Fibroblast of villous mesenchyme (primary cell): ENCODE data around the gene ISOC2. TPM values are rescaled to one million over a fixed set of nuclear protein-coding genes. Genes with fewer than 3 reads are reported as not detected.

Experiments
- DNase-seq: peaks from one replicate; pipeline ENCODE4 v3.0.0-alpha.2; 2010; ENCODE audit warnings: low read depth
- H3K4me3 ChIP-seq: 2 replicates; pipeline ENCODE4 v1.5.1; 2011; ENCODE audit warnings: low read depth, mild to moderate bottlenecking, low read length
- total RNA-seq: library from RNA; depleted of rRNA; stranded (reverse); fragments of >200 nt; gene quantifications from 2 replicates; pipeline ENCODE4 v1.2.3, GENCODE V29; 2012
- TF ChIP-seq, protein P1 (sequence below): IDR thresholded peaks from 2 replicates; pipeline ENCODE4 v1.5.1; 2012; ENCODE audit warnings: low read depth, mild to moderate bottlenecking, low read length; ENCODE audit not compliant: insufficient read depth

The ISOC2 gene
- total RNA-seq, 1 donor, result 57.9 TPM

DNA sequence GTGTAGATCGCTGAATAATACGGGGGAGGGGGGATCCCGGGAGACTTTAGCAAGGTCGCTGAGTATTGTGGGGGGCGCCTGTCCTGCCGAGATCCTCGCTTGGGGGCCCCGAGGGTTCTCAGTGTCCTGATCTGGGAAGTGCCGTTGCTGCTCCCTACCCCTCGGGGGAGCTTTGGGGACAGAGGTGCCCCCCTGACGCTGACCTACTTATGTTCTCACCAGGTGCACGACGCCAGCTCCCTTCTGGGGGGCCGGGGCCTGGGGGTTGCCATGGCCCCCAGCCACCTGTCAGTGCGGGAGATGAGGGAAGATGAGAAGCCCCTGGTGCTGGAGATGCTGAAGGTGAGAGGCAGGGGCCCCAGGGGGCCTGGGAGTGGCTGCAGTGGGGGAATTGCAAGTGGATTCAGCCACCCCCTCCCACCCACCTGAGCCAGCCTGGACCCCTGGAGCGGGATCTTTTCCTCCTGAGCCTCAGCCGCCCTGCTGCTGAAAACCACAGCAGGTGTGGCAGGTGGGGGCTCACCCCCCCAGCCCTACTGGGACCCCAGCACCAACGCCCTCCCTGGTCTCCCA, 24.1 kb upstream of the ISOC2 start:
- DNase-seq, result no peak
- H3K4me3 ChIP-seq, result peak overlapping the region; percentile 77
- TF ChIP-seq, protein P1, sequence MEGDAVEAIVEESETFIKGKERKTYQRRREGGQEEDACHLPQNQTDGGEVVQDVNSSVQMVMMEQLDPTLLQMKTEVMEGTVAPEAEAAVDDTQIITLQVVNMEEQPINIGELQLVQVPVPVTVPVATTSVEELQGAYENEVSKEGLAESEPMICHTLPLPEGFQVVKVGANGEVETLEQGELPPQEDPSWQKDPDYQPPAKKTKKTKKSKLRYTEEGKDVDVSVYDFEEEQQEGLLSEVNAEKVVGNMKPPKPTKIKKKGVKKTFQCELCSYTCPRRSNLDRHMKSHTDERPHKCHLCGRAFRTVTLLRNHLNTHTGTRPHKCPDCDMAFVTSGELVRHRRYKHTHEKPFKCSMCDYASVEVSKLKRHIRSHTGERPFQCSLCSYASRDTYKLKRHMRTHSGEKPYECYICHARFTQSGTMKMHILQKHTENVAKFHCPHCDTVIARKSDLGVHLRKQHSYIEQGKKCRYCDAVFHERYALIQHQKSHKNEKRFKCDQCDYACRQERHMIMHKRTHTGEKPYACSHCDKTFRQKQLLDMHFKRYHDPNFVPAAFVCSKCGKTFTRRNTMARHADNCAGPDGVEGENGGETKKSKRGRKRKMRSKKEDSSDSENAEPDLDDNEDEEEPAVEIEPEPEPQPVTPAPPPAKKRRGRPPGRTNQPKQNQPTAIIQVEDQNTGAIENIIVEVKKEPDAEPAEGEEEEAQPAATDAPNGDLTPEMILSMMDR, result no peak

DNA sequence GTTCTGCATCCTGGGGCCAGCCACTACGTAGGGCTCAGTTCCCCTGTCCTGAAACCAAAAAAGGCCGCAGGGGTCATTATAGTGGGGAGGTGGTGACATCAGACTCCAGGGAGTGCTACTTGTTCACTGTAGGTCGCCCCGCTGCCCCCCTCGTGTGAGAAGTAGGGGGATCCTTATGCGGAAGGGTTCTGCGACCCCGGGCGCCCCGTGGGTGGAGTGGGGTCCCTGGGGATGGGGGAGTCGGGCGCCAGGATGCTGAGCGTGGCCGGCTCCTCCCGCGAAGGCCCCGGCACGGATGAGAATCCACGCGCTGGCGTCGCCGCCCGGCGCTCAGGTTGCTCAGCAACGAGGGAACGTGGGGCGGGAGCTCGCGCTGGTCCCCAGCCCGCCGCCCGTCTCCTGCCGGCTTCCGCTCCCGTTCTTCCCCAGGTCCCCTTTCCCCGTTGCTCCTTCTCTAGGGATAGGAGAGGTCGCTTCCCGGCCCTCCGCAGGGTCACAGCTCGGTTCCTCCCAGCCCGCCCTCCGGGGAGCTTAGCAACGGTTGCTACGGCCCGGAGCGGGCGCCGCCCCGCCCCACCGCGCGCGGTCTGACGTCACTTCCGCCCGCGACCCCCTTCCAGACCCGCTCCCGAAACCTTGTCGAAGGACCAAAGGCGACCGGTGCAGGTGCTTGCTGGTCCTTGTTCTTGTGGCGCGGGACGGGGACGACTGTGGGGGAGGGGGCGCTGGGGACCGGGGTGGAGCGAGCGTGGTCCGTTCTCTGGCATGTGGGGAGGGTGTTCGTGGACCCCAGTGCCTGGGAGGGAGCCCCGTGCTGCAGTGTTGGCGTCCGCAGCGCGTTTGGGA, 23.4 kb upstream of the ISOC2 start, which contains the start of gene NAT14:
TSS of gene NAT14 (plus strand) at position 596 of the 846 bp plus-strand sequence. CDS start 521 bp downstream, outside the sequence.
- peak; percentile 65 for DNase-seq
- TF ChIP-seq, protein P1, result no peak
- H3K4me3 ChIP-seq, result peak within 1 kb of the TSS; percentile 77

GRCh38 chr19:55483706-55484592, 22.5 kb upstream of the ISOC2 start:
- DNase-seq, result no peak
- H3K4me3 ChIP-seq, result peak overlapping the region; percentile 77
- TF ChIP-seq, protein P1, result no peak

GRCh38 chr19:55482967-55483705, 21.7 kb upstream of the ISOC2 start:
- no peak overlapping the region for H3K4me3 ChIP-seq
- TF ChIP-seq, protein P1, result no peak
- DNase-seq, result no peak

- TF ChIP-seq, protein P1, result no peak
- no peak for DNase-seq
These were observed 20.9 kb upstream of the ISOC2 start for GRCh38 chr19:55482156-55482961.

More at GRCh38 chr19:55482156-55482961, 20.9 kb upstream of the ISOC2 start:
- no peak overlapping the region for H3K4me3 ChIP-seq
